Mesenchymal stem cell (in vitro differentiated cells and primary cell): ENCODE data around the gene NOBOX. TPM values are rescaled to one million over a fixed set of nuclear protein-coding genes. Genes with fewer than 3 reads are reported as not detected.

Source experiments
- DNase-seq: peaks from one replicate; pipeline ENCODE4 v3.0.0-alpha.2; 2013
- H2AFZ ChIP-seq: one replicate; pipeline ENCODE4 v1.6.1; 2013; ENCODE audit warnings: low read depth, mild to moderate bottlenecking, control low read depth, inconsistent platforms, low read length, moderate library complexity
- H2AK5ac ChIP-seq: 2 replicates; pipeline ENCODE4 v1.6.1; 2013; ENCODE audit warnings: low read length, moderate library complexity, mild to moderate bottlenecking, inconsistent platforms; ENCODE audit not compliant: severe bottlenecking
- H2BK120ac ChIP-seq: one replicate; pipeline ENCODE4 v1.6.1; 2013; ENCODE audit warnings: low read depth, mild to moderate bottlenecking, inconsistent platforms, low read length, moderate library complexity
- H2BK12ac ChIP-seq, 2 experiments: one replicate each; pipeline ENCODE4 v1.6.1; 2013; ENCODE audit warnings: inconsistent platforms in 2 of 2, low read length in 2 of 2, mild to moderate bottlenecking in 2 of 2, moderate library complexity in 2 of 2, control low read depth in 1 of 2
- H2BK15ac ChIP-seq: one replicate; pipeline ENCODE4 v1.6.1; 2013; ENCODE audit warnings: mild to moderate bottlenecking, low read depth, inconsistent platforms; ENCODE audit not compliant: poor library complexity, severe bottlenecking
- H2BK5ac ChIP-seq: 2 replicates; pipeline ENCODE4 v1.6.1; 2013; ENCODE audit warnings: low read depth, mild to moderate bottlenecking, low read length, control low read depth, inconsistent platforms; ENCODE audit not compliant: poor library complexity, severe bottlenecking
- H3K14ac ChIP-seq, 2 experiments: one replicate each; pipeline ENCODE4 v1.6.1; 2013; ENCODE audit warnings: inconsistent platforms in 2 of 2, low read length in 2 of 2, control low read depth in 1 of 2, mild to moderate bottlenecking in 1 of 2, moderate library complexity in 1 of 2
- H3K18ac ChIP-seq, 2 experiments: one replicate each; pipeline ENCODE4 v1.6.1; 2013; ENCODE audit warnings: inconsistent platforms in 2 of 2, low read length in 2 of 2, control low read depth in 1 of 2, low read depth in 1 of 2, mild to moderate bottlenecking in 1 of 2
- H3K23ac ChIP-seq, 2 experiments: one replicate each; pipeline ENCODE4 v1.6.1; 2013; ENCODE audit warnings: inconsistent platforms in 2 of 2, low read length in 2 of 2, mild to moderate bottlenecking in 2 of 2, moderate library complexity in 2 of 2, control low read depth in 1 of 2
- H3K27ac ChIP-seq: 2 replicates; pipeline ENCODE4 v1.5.1; 2013; ENCODE audit warnings: mild to moderate bottlenecking, moderate library complexity, low read length, control low read depth, inconsistent platforms; ENCODE audit not compliant: poor library complexity, severe bottlenecking
- H3K27me3 ChIP-seq, 2 experiments: 2 replicates each; pipeline versions ENCODE4 v1.6.1 to v1.7.0; 2013; ENCODE audit warnings: low read length in 2 of 2, mild to moderate bottlenecking in 2 of 2, moderate library complexity in 2 of 2, control low read depth in 1 of 2, inconsistent platforms in 1 of 2; ENCODE audit not compliant: control insufficient read depth in 1 of 2, insufficient read depth in 1 of 2
- H3K36me3 ChIP-seq, 2 experiments: 2 replicates each; pipeline versions ENCODE4 v1.6.1 to v1.7.0; 2013; ENCODE audit warnings: low read length in 2 of 2, control low read depth in 1 of 2, inconsistent platforms in 1 of 2, low read depth in 1 of 2, mild to moderate bottlenecking in 1 of 2; ENCODE audit not compliant: insufficient read depth in 2 of 2, control insufficient read depth in 1 of 2
- H3K4ac ChIP-seq, 2 experiments: one replicate each; pipeline ENCODE4 v1.6.1; 2013; ENCODE audit warnings: inconsistent platforms in 2 of 2, low read length in 2 of 2, mild to moderate bottlenecking in 2 of 2, moderate library complexity in 2 of 2, control low read depth in 1 of 2, low read depth in 1 of 2
- H3K4me1 ChIP-seq: 2 replicates; pipeline ENCODE4 v1.6.1; 2013; ENCODE audit warnings: low read depth, low read length, control low read depth; ENCODE audit not compliant: control insufficient read depth, insufficient read depth
- H3K4me2 ChIP-seq: 2 replicates; pipeline ENCODE4 v1.6.1; 2013; ENCODE audit warnings: low read length, mild to moderate bottlenecking, inconsistent platforms; ENCODE audit not compliant: poor library complexity, severe bottlenecking
- H3K4me3 ChIP-seq, 2 experiments: 2 replicates each; pipeline versions ENCODE4 v1.5.1 to v1.7.0; 2013; ENCODE audit warnings: low read length in 2 of 2, mild to moderate bottlenecking in 2 of 2, control low read depth in 1 of 2, low read depth in 1 of 2; ENCODE audit not compliant: insufficient read depth in 1 of 2
- H3K79me1 ChIP-seq: replicated peaks from 2 replicates; pipeline ENCODE4 v1.6.1; 2013; ENCODE audit warnings: mild to moderate bottlenecking, control low read depth, low read length, inconsistent platforms; ENCODE audit not compliant: poor library complexity, severe bottlenecking
- H3K9ac ChIP-seq: 2 replicates; pipeline ENCODE4 v1.7.0; 2013; ENCODE audit warnings: mild to moderate bottlenecking, low read length, moderate library complexity
- H3K9me3 ChIP-seq: 2 replicates; pipeline ENCODE4 v1.7.0; 2013; ENCODE audit warnings: mild to moderate bottlenecking, low read length; ENCODE audit not compliant: control insufficient read depth
- H4K8ac ChIP-seq: one replicate; pipeline ENCODE4 v1.6.1; 2013; ENCODE audit warnings: inconsistent platforms, mild to moderate bottlenecking, low read length, moderate library complexity
- H4K91ac ChIP-seq: one replicate; pipeline ENCODE4 v1.6.1; 2013; ENCODE audit warnings: mild to moderate bottlenecking, low read length, inconsistent platforms
- WGBS: methylation state at CpG from one replicate; pipeline ENCODE4 v1.1.7; 2013; ENCODE audit warnings: mixed read lengths; 5-methylcytosine and 5-hydroxymethylcytosine counted together
- polyA plus RNA-seq, 2 experiments: library from polyadenylated mRNA; stranded (reverse); fragments of 200-250 nt; gene quantifications; one replicate each; pipeline ENCODE4 v1.2.3, GENCODE V29; 2013

The NOBOX gene
- not detected for polyA plus RNA-seq (2013, experiment 1 of 2)
- not detected for polyA plus RNA-seq (2013, experiment 2 of 2)

DNA sequence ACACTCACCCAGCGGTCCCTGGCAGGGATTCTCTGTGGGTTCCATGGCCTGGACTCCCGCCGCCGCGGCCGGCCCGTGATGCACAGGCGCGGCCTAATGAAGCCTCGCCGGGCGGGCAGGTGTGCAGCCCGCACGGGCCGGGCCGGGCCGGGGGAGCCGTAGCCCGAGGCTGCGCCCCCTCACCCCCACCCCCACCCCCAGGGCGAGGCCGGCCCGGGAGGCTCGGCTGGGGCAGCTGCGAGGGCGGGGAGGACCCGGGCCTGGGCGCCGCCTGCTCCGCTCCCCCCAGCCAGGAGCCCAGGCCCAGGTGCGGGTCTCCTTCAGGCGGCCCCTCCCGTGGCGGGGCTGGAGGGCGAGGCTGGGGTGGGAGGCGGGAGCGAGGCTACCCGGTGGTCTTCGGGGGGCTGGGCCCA lies at the start of gene NOBOX:
NOBOX (minus strand) TSS at position 45 of the 413 bp plus-strand sequence.
- H4K91ac ChIP-seq, result no peak within 1 kb of the TSS
- WGBS, result 96% methylated on average over 33 of the region's 39 CpGs
- H2BK5ac ChIP-seq, result no peak within 1 kb of the TSS
- H3K79me1 ChIP-seq, result no peaks in the 10 kb centered on the region
- no peak within 1 kb of the TSS for H3K23ac ChIP-seq
- H2BK120ac ChIP-seq, result no peak within 1 kb of the TSS
- H2AK5ac ChIP-seq, result no peak within 1 kb of the TSS
- H3K9ac ChIP-seq, result no peak within 1 kb of the TSS
- peaks cover 6% of the 10 kb centered on the region for H3K4me1 ChIP-seq
- no peak within 1 kb of the TSS for H3K18ac ChIP-seq
- no peaks in the 10 kb centered on the region for H3K36me3 ChIP-seq
- H3K4ac ChIP-seq, result no peak within 1 kb of the TSS
- H3K14ac ChIP-seq, result no peak within 1 kb of the TSS
- H3K4me2 ChIP-seq, result no peak within 1 kb of the TSS
- H3K27ac ChIP-seq, result no peak within 1 kb of the TSS
- H3K4me3 ChIP-seq, result no peak within 1 kb of the TSS
- H3K9me3 ChIP-seq, result no peaks in the 10 kb centered on the region
- no peak within 1 kb of the TSS for H2BK15ac ChIP-seq
- no peak within 1 kb of the TSS for H2BK12ac ChIP-seq
- H3K27me3 ChIP-seq, result peaks cover 14 to 16% of the 10 kb centered on the region in 2 experiments
- no peak within 1 kb of the TSS for H2AFZ ChIP-seq
- no peak within 1 kb of the TSS for H4K8ac ChIP-seq
- DNase-seq, result no peak

DNA sequence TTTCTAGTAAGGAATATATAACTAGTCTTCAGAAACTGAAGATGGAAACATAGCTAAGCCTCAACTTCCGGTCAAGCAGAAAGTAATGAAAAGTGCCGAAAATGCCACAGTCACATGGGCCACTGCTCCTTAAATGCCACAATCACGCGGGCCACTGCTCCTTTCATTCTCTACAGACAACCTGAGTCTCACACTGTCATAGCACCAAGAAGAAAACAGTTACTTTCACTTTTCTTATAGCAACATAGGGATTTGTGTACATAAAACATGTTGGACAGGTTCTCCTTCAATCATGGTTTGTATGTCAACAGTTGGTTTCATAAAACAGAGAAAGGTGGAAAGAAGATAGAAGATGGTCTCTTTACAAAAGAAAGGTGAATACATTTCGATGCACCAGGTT lies 48.6 kb upstream of the NOBOX start:
- H2BK12ac ChIP-seq, result no peak overlapping the region
- H3K18ac ChIP-seq, result no peak overlapping the region
- no peak for DNase-seq
- H3K79me1 ChIP-seq, result no peaks in the 10 kb centered on the region
- H3K9me3 ChIP-seq, result no peaks in the 10 kb centered on the region
- H2AK5ac ChIP-seq, result no peak overlapping the region
- no peak overlapping the region for H3K4ac ChIP-seq
- H2BK5ac ChIP-seq, result no peak overlapping the region
- no peak overlapping the region for H3K4me2 ChIP-seq
- no peak overlapping the region for H2AFZ ChIP-seq
- 84% methylated on average over 3 of the region's 5 CpGs for WGBS
- no peak overlapping the region for H3K9ac ChIP-seq
- no peak overlapping the region for H2BK120ac ChIP-seq
- H3K4me3 ChIP-seq, result no peak overlapping the region
- no peak overlapping the region for H3K14ac ChIP-seq
- H3K23ac ChIP-seq, result no peak overlapping the region
- H3K36me3 ChIP-seq, result no peaks in the 10 kb centered on the region
- H2BK15ac ChIP-seq, result no peak overlapping the region
- no peak overlapping the region for H4K8ac ChIP-seq
- H3K27ac ChIP-seq, result no peak overlapping the region
- no peaks in the 10 kb centered on the region for H3K27me3 ChIP-seq
- H3K4me1 ChIP-seq, result no peaks in the 10 kb centered on the region
- no peak overlapping the region for H4K91ac ChIP-seq

DNA sequence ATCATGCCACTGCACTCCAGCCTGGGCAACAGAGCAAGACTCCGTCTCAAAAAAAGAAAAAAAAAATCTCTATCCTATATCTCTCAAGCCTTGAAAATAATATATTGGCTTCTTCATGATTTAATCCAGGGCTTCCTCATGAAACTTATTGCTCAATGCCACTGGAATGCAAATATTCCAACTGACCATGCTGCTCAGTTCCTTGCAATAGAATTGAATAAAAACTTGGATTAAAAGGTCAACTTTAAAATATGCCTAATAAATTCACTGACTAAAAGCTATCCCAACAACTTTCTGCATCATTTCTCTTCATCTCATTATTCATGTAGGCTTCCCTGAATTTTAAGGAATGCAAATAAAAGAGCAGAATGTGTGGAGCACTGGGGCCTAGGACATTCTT lies 42.1 kb upstream of the NOBOX start:
- Histone ChIP-seq H3K9me3 (no peaks in the 10 kb centered on the region), H3K14ac (no peak overlapping the region), H4K91ac (no peak overlapping the region), H3K4me3 (no peak overlapping the region), H3K36me3 (no peaks in the 10 kb centered on the region), H3K4me2 (no peak overlapping the region), H2BK120ac (no peak overlapping the region), H3K9ac (no peak overlapping the region), H3K79me1 (no peaks in the 10 kb centered on the region), H4K8ac (no peak overlapping the region), H2AFZ (no peak overlapping the region), H2BK12ac (no peak overlapping the region), H3K27ac (no peak overlapping the region), H2BK15ac (no peak overlapping the region), H2BK5ac (no peak overlapping the region), H3K4ac (no peak overlapping the region), H2AK5ac (no peak overlapping the region), H3K27me3 (no peaks in the 10 kb centered on the region), H3K23ac (no peak overlapping the region), H3K18ac (no peak overlapping the region), H3K4me1 (no peaks in the 10 kb centered on the region)
- no peak for DNase-seq
- 86% methylated on average over 1 of the region's 1 CpG for WGBS

GRCh38 chr7:144439717-144440205 lies 36.3 kb upstream of the NOBOX start:
- Histone ChIP-seq H3K4me2 (no peak overlapping the region), H3K27me3 (no peaks in the 10 kb centered on the region), H2BK15ac (no peak overlapping the region), H4K8ac (no peak overlapping the region), H4K91ac (no peak overlapping the region), H2BK5ac (no peak overlapping the region), H3K4ac (no peak overlapping the region), H3K4me1 (no peaks in the 10 kb centered on the region), H3K79me1 (no peaks in the 10 kb centered on the region), H2AFZ (no peak overlapping the region), H3K9ac (no peak overlapping the region), H3K14ac (no peak overlapping the region), H3K9me3 (no peaks in the 10 kb centered on the region), H3K4me3 (no peak overlapping the region), H3K36me3 (no peaks in the 10 kb centered on the region), H2BK12ac (no peak overlapping the region), H3K23ac (no peak overlapping the region), H3K18ac (no peak overlapping the region), H2BK120ac (no peak overlapping the region), H3K27ac (no peak overlapping the region), H2AK5ac (no peak overlapping the region)
- WGBS, result 72% methylated on average over 5 of the region's 5 CpGs
- no peak for DNase-seq
